GM12801 (cell line): ENCODE measurements around the gene HNRNPAB.

ENCODE experiments used
- CTCF ChIP-seq: IDR thresholded peaks from one replicate; pipeline ENCODE4 v1.5.1; 2011; ENCODE audit warnings: control low read depth; ENCODE audit not compliant: insufficient read length; ENCODE audit errors: extremely low read depth

The HNRNPAB gene

GRCh38 chr5:178189433-178189832 is 14.9 kb upstream of the HNRNPAB start:
- no peak for TF ChIP-seq CTCF

- TF ChIP-seq CTCF, result no peak
These were observed 12.7 kb upstream of the HNRNPAB start for GRCh38 chr5:178191661-178192060.

- TF ChIP-seq CTCF, result no peak
These were observed 12.1 kb upstream of the HNRNPAB start for GRCh38 chr5:178192244-178192643.

- no peak for TF ChIP-seq CTCF
These were observed 11.5 kb upstream of the HNRNPAB start for GRCh38 chr5:178192787-178193186.

- TF ChIP-seq CTCF, result no peak
These were observed 11.0 kb upstream of the HNRNPAB start for GRCh38 chr5:178193251-178193809.

GRCh38 chr5:178194026-178194425 is 10.3 kb upstream of the HNRNPAB start:
- TF ChIP-seq CTCF, result no peak

GRCh38 chr5:178196281-178196812 is 8.0 kb upstream of the HNRNPAB start:
- TF ChIP-seq CTCF, result no peak
